IPS-NIHi7 (cell line): ENCODE data around the gene CDH1.
A peak's percentile ranks its signal among the peaks of the same experiment; 100 is the strongest.
"Not testable (repeated sequence)": the region's sequence is repeated elsewhere in the genome, so short reads cannot be mapped to it uniquely, and the experiment has no call there.

ENCODE experiments used
- DNase-seq: peaks from one replicate; pipeline ENCODE4 v3.0.0; 2012; ENCODE audit warnings: mixed read lengths; ENCODE audit errors: extremely low spot score

Gene CDH1

DNA sequence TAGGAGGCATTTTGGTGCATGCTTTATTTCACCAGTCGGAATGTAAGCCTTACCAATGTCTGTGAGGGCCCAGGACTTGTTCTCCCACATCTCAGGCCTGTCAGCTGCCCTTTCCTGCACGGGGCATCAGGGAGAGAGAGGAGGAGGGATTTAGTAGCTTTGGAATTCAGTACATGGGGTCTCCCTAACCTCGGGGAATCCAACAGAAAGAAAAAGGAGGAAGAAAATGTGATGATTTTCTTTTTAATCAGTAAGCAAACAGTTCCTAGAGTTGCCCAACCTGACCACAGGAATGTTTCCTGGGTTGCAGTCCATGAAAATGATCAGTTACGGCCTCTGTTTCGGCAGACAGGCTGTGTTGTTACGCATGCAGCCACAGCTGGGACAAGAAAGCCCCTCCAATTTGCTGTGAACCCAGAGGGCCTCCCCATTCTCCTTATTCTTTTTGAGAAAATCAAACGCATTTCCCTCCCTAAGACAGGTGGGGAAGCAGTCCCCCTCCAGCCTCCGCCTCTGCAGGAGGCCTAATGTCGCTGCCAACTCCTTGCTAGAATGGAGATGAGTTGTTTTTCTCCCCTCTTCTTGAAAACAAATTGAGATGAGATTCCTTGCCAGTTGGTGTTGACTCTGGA, 53.2 kb downstream of the CDH1 start:
- DNase-seq: peak; percentile 28

DNA sequence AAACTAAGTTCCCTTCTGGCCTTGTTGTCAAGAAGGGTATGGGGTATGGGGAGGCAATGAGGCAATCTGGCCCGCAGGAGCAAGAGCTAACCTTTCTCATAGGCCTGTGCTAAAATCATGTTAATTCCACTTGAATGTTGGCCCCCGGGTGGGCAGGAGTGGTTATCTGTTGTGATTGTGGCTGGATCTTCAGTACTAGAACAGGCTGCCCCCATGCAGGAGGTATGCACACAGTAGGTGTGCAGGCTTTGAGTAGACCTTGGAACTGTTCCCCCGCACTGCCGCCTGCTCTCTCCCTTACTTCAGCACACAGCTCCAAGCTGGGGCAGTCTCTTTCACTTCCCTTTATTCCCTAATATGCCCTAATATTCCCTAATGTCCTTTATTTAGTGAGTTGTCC, 53.9 kb downstream of the CDH1 start:
- no peak for DNase-seq

DNA sequence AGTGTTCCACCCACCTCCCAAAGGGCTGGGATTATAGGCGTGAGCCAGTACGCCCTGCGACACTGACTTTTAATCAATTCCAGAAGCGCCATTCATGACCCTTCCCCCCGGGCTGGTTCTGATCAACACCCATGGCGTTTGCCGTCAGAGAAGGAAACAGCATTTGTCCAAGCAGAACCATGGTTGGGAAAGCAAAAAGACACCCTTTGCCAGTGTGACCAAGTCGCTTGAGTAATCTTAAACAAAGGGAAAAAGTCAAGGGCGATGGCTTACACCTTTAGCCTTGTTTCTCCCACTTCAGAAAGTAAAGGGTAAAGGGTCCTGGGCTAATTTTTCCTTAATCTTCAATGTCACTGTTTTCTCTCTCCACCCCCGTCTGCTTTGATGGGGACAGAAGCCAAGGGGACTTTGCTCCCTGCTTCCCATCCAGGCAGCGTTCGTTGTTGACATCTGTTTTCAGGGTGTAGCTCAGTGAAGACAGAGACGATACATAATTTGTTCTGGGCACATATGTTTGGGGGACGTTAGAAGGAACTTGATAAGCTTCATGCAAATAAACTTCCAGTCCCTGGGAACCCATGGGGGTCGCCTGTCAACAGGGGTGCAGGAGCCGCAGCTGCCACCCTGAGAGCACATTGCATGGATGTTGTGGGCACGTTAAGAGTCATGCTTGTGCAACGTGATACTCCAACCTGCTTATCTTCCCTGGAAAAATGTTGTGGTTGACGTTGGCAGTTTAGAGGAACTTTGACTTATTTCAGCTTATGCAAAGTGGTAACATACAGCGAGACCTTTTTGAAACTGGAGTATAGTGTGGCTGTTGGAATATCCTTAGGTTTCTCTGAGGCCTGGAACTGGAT, 55.6 kb downstream of the CDH1 start:
- DNase-seq: no peak

DNA sequence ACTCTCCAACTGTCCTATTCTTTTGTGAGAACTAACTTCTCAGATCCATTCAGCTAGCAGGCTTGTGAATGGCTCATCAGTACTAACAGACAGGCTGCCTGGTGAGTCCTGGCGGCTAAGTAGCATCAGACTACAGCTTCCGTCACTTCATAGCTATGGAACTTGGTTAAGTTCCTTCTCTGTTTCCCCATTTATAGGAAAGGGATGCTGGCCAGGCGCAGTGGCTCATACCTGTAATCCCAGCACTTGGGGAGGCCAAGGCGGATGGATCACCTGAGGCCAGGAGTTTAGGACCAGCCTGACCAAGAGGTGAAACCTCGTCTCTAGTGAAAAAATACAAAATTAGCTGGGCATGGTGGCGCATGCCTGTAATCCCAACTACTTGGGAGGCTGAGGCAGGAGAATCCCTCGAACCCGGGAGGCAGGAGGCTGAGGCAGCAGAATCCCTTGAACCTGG, 56.3 kb downstream of the CDH1 start:
- DNase-seq: no peak

DNA sequence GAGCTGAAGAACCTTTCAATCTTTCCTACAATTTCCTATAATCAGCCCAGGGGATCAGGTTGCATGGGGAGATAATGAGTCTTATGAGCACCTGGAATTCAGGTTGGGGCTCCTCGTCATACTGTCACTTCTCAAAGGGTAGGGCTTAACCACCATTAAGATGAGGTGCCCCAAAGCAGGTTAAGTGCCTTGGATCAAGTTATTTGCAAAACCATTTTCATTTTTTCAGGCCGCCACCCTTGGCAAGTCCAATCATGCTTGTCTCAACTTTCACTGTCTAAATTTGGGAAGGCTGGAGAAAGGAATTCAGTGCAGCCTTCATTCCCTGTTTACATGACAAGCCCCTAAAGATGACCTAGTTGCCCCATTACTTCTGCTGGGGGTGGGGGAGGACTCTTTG, 61.3 kb downstream of the CDH1 start:
- DNase-seq: no peak

DNA sequence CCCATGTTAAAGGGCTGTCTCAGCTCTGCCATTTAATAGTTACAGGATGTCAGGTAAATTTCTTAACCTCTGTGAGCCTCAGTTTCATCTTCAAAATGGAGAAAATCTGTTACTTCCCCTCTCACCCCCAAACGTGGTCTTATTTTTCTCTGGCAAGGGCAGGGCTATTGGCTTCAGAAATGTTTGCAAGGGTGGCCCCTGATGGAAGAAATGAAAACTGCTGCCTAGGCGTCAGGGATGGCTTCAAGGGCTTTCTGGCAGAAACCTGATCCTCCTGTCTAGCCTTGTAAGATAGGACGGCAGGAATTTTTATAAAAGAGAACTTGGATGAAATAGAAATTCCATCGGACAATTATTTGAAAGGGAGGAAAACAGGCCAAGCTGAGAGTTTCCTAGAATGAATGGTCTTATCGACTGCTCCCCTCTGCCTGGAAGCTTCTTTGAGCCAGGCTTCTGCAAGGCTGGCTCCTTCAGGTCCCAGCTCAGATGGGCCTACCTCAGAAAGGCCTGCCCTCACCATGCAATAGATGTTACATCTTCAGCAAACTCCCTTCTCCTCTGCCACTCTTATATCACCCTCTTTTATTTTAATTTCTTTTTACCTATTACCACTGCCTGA, 63.3 kb downstream of the CDH1 start:
- peak; percentile 89 for DNase-seq

DNA sequence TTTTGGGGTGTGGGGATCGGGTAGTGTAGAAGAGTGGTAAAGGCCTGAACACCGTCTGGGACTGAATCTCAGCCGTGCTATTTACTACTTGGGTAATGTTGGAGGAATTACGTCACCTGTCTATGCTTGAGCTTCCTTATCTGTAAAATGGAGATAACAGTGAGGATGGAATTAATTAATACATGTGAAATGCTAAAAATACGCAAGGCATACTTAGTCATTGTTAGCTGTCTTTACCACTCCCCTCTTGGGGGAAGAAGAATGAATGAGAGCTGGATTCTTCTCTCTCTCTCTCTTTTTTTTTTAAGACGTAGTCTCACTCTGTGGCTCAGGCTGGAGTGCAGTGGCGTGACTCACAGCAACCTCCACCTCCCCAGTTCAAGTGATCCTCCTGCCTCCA, 65.1 kb downstream of the CDH1 start:
- no peak for DNase-seq

DNA sequence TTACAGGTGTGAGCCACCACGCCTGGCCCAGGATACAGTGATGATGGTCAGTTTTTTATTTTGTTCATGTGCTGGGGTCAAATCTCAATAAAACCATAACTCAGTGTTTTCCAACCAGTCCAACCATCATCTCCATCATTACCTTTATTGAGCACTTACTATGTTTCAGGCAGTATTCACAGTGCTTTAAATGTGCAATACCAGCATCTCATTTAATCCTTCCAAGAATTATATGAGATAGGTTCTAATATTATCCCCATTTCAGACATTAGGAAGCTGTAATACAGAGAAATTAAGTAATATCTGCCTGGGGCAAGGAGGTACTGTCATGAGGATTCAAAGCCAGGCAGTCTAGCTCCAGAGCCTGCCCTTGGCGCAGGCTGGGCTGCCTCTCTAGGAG, 69.3 kb downstream of the CDH1 start:
- DNase-seq: no peak

DNA sequence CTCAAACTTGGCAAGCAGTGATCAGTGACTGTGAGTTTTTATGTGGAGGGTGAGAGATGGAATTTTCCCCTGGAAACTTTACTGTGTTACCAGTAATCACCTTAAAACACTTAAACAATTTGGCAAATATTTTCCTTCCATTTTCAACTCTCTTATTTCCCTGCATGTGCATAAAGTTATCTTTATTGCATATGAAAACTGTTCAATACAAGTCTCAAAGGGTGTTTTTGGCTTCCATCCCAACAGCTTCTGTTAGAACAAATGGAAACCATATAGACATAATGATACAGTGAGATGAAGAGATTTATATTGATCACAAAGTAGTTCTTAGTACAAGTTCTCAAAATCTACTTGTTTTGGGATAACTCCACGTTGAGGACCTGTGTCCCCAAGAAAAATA, 69.9 kb downstream of the CDH1 start:
- no peak for DNase-seq

DNA sequence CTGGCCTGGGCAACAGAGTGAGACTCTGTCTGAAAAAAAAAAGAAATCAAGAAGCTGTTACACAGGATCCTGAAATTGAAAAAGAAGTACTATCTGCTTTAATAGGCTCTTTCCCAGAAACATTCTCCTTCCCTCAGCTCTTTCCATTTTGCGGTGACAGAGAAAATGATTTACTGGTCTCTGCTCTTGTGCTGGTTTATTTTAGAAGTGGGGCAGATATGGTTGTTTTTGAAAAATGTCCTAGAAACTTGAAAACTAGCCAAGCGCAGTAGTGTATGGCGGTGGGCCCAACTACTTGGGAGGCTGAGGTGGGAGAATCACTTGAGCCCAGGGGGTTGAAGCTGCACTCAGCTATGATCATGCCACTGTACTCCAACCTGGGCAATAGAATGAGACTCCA, 77.4 kb downstream of the CDH1 start:
- no peak for DNase-seq

DNA sequence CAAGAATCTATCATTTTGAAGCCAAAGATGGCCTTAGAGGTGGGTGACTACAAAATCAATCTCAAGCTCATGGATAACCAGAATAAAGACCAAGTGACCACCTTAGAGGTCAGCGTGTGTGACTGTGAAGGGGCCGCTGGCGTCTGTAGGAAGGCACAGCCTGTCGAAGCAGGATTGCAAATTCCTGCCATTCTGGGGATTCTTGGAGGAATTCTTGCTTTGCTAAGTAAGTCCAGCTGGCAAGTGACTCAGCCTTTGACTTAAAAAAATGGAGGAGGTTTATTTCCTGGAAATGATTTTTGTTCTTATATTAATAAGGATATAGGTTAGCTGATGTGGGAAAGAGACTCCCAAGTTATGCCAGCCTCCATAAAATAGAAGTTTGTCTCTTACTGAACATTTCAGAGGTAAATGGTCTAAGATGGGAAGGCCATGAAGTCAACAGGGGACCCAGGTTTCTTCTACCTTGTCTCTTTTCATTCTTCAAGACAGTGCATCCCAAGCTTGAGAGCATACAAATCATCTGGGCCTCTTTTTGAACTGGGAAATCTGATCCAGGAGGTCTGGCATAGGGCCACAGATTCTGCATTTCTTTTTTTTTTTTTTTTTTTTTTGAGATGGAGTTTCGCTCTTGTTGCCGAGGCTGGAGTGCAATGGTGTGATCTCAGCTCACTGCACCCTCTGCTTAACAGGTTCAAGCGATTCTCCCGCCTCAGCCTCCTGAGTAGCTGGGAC, 86.5 kb downstream of the CDH1 start:
- DNase-seq: peak; percentile 55

DNA sequence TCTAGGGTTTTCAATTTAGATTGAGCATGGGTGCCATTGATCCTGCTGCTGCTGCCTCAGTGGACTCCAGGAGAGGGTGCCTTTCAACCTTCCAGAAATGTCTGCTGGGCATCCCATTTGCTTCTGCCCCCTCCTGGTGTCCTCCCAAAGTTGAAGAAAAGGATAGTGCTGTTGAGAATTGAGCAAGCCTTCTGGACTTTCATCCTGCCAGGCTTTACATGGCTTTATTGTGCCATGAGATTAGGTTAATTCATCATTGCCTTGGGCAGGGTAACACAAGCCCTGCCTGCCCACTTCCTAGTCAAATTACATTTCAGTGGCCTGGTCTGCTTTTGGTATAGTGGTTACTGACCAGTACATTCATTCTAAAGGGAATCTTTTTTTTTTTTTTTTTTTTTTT, 88.3 kb downstream of the CDH1 start:
- no peak for DNase-seq

DNA sequence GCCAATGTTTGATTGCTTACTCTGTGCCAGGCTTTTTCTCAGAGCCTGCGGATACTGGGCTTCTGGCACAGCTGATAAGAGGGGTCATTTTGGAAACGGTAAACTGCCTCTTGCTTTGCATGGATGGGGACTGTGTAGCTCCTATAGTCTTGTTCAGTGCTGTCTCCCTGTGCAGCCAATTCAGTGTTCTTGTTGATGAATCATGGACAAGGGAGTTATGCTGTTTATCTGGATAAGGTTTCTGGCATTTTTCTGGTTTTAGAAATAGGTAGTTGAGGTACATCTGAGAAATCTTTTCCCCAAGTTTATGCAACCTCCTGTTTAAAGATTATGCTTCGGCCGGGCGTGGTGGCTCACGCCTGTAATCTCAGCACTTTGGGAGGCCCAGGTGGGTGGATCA, 89.6 kb downstream of the CDH1 start:
- DNase-seq: no peak

DNA sequence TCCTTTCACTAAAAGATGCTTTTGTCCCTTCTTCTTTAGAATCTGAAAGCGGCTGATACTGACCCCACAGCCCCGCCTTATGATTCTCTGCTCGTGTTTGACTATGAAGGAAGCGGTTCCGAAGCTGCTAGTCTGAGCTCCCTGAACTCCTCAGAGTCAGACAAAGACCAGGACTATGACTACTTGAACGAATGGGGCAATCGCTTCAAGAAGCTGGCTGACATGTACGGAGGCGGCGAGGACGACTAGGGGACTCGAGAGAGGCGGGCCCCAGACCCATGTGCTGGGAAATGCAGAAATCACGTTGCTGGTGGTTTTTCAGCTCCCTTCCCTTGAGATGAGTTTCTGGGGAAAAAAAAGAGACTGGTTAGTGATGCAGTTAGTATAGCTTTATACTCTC, 96.2 kb downstream of the CDH1 start:
- DNase-seq: no peak

DNA sequence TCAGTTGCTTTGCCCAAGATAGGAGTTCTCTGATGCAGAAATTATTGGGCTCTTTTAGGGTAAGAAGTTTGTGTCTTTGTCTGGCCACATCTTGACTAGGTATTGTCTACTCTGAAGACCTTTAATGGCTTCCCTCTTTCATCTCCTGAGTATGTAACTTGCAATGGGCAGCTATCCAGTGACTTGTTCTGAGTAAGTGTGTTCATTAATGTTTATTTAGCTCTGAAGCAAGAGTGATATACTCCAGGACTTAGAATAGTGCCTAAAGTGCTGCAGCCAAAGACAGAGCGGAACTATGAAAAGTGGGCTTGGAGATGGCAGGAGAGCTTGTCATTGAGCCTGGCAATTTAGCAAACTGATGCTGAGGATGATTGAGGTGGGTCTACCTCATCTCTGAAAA, 97.5 kb downstream of the CDH1 start:
- no peak for DNase-seq

DNA sequence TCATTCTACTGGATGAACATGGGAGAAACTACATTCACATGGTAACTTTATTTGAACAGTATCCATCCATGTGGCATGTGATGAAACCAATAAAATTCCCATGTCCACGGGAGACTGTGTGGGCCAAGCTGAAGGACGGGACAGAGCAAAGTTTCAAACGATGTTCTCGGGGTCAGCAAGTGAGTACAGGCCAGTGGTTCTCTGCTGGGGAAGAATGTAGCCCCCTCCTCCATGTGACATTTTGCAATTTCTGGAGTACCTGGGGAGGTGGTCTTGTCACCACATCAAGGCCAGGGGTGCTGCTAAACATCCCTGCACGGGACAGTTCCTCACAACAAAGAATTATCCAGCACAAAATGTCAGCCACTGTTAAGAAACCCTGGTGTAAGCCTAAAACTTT, 98.9 kb downstream of the CDH1 start:
- no peak for DNase-seq

DNA sequence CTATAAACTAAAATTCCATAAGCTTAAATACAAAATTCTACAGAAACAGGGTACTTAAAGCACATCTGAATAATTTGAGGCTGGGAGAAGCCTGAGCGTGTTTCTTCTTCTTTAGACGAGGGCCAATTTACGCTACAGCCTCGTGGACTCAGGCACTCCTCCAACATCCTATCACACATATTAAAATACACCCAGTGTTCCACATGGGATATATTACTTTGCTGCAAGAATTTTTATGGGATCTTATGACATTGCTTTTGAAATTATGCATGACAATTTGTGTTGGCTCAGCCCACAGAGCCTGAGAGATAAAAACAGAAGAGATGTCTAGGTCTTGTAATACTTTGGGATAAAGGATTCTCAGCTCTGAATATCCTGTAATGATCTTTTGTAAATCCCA, 102.7 kb downstream of the CDH1 start:
- no peak for DNase-seq

DNA sequence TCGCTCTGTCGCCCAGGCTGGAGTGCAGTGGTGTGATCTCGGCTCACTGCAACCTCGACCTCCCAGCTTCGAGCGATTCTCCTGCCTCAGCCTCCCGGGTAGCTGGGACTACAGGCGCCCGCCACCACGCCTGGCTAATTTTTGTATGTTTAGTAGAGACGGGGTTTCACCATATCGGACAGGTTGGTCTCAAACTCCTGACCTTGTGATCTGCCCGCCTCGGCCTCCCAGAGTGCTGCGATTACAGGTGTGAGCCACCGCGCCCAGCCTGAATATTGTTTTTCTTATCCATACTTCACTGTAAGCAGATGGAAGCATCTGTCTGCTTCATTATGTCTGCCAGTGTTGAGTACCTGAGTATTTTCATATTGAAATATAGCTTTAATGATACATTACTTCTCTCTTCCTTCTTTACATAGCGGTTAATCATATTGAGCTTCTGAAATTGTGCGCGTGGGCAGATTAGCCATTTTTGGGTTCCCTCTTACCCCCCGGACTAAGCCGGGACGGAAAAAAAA, 105.9 kb downstream of the CDH1 start:
- not testable (repeated sequence) for DNase-seq

DNA sequence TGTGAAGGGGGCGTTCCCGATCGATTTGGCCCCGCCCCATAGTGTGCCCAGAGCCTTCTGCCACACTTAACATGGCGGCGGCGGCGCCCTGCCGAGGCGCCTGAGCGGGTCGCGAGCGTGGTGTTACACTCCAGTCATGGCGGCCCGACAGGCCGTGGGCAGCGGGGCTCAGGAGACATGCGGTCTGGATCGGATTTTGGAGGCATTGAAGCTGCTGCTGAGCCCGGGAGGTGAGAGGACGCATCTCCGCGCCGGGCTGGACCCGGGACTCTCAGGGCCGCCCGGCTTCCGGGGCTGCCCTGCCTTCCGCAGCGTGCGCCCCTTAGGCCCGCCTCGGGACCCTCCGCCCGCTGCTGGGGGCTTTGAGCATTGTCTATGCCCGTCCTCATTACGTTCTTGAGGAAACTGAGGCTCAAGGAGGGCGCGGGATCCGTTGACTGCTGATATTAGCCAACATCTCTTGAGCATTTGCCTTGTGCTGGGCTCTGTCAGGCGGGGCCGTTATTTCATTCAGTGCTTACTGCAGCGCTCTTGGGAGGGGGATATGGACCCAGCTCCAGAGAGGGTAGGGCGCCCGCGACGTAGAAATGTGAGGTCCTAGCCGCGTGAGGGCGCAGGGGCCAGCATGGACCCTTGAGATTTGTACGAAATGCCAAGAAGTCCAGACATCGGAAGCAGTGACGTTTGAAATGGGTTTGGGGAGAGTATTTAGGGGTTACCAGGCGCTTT, 106.6 kb downstream of the CDH1 start, which contains the start of gene TANGO6:
TSS of gene TANGO6 (plus strand) at position 50 of the 729 bp plus-strand sequence. CDS start at position 137, 87 bp downstream.
- peak; percentile 92 for DNase-seq

DNA sequence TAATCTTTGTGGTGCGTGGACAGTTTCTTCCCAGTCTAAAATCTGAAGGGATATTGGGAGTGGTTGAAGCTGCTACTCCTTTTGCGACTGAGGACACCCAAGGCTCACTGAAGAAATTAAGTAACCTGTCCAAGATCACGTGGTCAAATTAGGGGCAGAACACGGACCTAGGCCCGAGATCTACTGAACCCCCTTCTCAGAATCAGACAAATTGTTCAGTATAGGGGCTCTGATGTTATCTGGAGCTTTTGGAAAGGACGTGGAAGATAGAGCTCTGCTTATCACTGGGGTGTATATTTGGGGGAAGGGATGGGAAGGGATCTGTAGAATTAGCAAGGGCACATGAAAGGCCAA, 107.1 kb downstream of the CDH1 start:
- no peak for DNase-seq

DNA sequence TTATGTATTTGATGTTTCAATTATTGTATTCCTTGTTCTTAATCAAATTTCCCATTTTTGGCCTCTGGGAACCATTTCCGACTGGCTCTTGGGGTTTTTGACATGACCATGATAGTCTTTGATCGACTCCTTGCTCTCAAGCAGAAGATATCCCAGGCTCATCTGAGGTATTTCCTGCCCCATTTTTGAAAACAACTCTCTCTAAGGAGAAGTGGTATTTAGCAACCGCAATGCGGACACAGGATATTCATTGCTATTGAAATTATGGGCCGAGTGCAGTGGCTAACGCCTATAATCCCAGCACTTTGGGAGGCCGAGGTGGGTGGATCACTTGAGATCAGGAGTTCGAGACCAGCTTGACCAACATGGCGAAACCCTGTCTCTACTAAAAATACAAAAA, 111.7 kb downstream of the CDH1 start:
- no peak for DNase-seq
